Measurements from ENCODE around the gene CACNA1I.

GRCh38 chr22:39663751-39664150 is 93.2 kb downstream of the CACNA1I start:
- TF ChIP-seq, protein P1, sequence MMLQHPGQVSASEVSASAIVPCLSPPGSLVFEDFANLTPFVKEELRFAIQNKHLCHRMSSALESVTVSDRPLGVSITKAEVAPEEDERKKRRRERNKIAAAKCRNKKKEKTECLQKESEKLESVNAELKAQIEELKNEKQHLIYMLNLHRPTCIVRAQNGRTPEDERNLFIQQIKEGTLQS (CRISPR knock-in tag; conservative IDR thresholded peaks at IDR 0.05), result no peak
- TF ChIP-seq CTCF (IDR thresholded peaks at IDR 0.05) (no peak), ATF6 (CRISPR knock-in tag; IDR thresholded peaks at IDR 0.05) (no peak), MAX (CRISPR knock-in tag; IDR thresholded peaks at IDR 0.05) (no peak), NR3C1 (CRISPR knock-in tag; conservative IDR thresholded peaks at IDR 0.05; ENCODE audit: low read depth) (no peak), ATF2 (CRISPR knock-in tag; IDR thresholded peaks at IDR 0.05; ENCODE audit: borderline replicate concordance, low read depth) (no peak)
